ENCODE data around the gene CAMK1D. TPM values are rescaled to one million over a fixed set of nuclear protein-coding genes. Genes with fewer than 3 reads are reported as not detected.
A peak's percentile ranks its signal among the peaks of the same experiment; 100 is the strongest.

The CAMK1D gene
- total RNA-seq, 2 donors from 2014 or later: 4.5 to 7.8 TPM

DNA sequence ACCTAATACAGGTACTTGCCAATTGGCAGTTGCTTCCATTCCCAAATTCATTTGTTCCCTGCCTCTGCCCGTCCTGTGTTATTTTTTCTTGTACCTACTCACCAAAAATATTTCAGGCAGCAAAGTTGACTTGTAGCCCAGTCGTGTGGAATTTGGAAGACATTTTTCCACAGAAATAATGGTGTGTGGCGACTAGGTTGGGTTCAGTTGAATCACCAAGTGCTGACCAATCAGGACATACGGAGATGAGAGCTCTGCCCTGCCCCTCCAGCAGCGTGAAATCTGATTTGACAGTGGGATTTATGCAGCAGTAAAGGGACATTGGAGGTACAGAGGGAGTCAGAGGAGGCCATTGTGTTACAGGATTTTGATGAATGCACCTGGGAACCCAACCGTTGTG is 435.3 kb downstream of the CAMK1D start:
- Mint-ChIP-seq H3K27me3 (ENCODE audit: insufficient read depth) (no peaks in the 10 kb centered on the region), H3K27ac (no peak overlapping the region), H3K4me3 (no peak overlapping the region), H3K4me1 (no peaks in the 10 kb centered on the region), H3K36me3 (ENCODE audit: low read depth) (no peaks in the 10 kb centered on the region), H3K9me3 (no peaks in the 10 kb centered on the region)
- peak overlapping the region; percentile 60 for H3K27ac ChIP-seq (ENCODE audit: low read depth, low read length)
- no peak for TF ChIP-seq CTCF (conservative IDR thresholded peaks at IDR 0.05)
- H3K4me1 ChIP-seq (ENCODE audit: control insufficient read depth, insufficient read depth, low read length): no peaks in the 10 kb centered on the region
- no peak overlapping the region for H3K9ac ChIP-seq (ENCODE audit: extremely low read depth, low read length, poor library complexity, severe bottlenecking)
- no peaks in the 10 kb centered on the region for H3K27me3 ChIP-seq (ENCODE audit: control insufficient read depth, insufficient read depth, low read length, poor library complexity, severe bottlenecking)
- 87 to 92% methylated on average over 5 to 6 of the region's 6 CpGs for WGBS, 2 experiments (ENCODE audit: insufficient coverage in 1 of 2, insufficient read length in 1 of 2)
- no peaks in the 10 kb centered on the region for H3K36me3 ChIP-seq (ENCODE audit: control insufficient read depth, insufficient read depth, low read length)
- H3K4me3 ChIP-seq (ENCODE audit: low read length): no peak overlapping the region
- H3K9me3 ChIP-seq (ENCODE audit: control insufficient read depth, low read length): no peaks in the 10 kb centered on the region
- DNase-seq: no peak

DNA sequence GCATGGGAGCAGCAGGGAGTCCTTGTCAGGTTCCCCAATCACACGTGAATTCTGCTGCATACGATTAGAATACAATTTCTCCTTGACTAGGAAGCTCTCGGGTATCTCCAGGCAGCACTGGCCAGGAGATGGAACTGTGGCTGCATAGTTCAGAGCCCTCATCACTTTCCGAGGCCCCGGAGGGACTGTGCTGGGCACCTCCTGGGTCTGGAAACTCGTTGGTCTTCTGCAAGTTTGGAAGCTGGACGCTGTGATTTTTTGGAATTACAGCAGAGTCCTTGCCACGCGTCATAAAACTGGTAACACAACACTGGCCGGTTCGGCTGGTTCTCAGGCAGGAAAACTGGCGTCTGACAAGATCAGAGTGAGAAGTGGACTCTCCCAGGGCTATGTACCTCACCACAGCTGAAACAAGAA is 436.1 kb downstream of the CAMK1D start:
- Mint-ChIP-seq H3K36me3 (ENCODE audit: low read depth) (no peaks in the 10 kb centered on the region), H3K27me3 (ENCODE audit: insufficient read depth) (no peaks in the 10 kb centered on the region), H3K9me3 (no peaks in the 10 kb centered on the region), H3K27ac (no peak overlapping the region), H3K4me1 (no peaks in the 10 kb centered on the region), H3K4me3 (no peak overlapping the region)
- H3K36me3 ChIP-seq (ENCODE audit: control insufficient read depth, insufficient read depth, low read length): no peaks in the 10 kb centered on the region
- peak overlapping the region; percentile 60 for H3K27ac ChIP-seq (ENCODE audit: low read depth, low read length)
- no peaks in the 10 kb centered on the region for H3K9me3 ChIP-seq (ENCODE audit: control insufficient read depth, low read length)
- H3K27me3 ChIP-seq (ENCODE audit: control insufficient read depth, insufficient read depth, low read length, poor library complexity, severe bottlenecking): no peaks in the 10 kb centered on the region
- H3K4me3 ChIP-seq (ENCODE audit: low read length): no peak overlapping the region
- WGBS, 2 experiments (ENCODE audit: insufficient coverage in 1 of 2, insufficient read length in 1 of 2): 81 to 84% methylated on average over 11 to 12 of the region's 12 CpGs
- no peak overlapping the region for H3K9ac ChIP-seq (ENCODE audit: extremely low read depth, low read length, poor library complexity, severe bottlenecking)
- DNase-seq: no peak
- no peak for TF ChIP-seq CTCF (conservative IDR thresholded peaks at IDR 0.05)
- no peaks in the 10 kb centered on the region for H3K4me1 ChIP-seq (ENCODE audit: control insufficient read depth, insufficient read depth, low read length)

GRCh38 chr10:12787297-12787696 is 437.9 kb downstream of the CAMK1D start:
- Histone ChIP-seq H3K36me3 (ENCODE audit: control insufficient read depth, insufficient read depth, low read length) (no peaks in the 10 kb centered on the region), H3K9ac (ENCODE audit: extremely low read depth, low read length, poor library complexity, severe bottlenecking) (no peak overlapping the region), H3K4me3 (ENCODE audit: low read length) (no peak overlapping the region), H3K4me1 (ENCODE audit: control insufficient read depth, insufficient read depth, low read length) (no peaks in the 10 kb centered on the region), H3K27ac (ENCODE audit: low read depth, low read length) (no peak overlapping the region), H3K9me3 (ENCODE audit: control insufficient read depth, low read length) (no peaks in the 10 kb centered on the region), H3K27me3 (ENCODE audit: control insufficient read depth, insufficient read depth, low read length, poor library complexity, severe bottlenecking) (no peaks in the 10 kb centered on the region)
- no peak for DNase-seq
- 96% methylated on average over 9 to 12 of the region's 12 CpGs for WGBS, 2 experiments (ENCODE audit: insufficient coverage in 1 of 2, insufficient read length in 1 of 2)
- peaks cover 4% of the 10 kb centered on the region for H3K36me3 Mint-ChIP-seq (ENCODE audit: low read depth)
- TF ChIP-seq CTCF (conservative IDR thresholded peaks at IDR 0.05): no peak
- H3K4me1 Mint-ChIP-seq: no peaks in the 10 kb centered on the region
- H3K27ac Mint-ChIP-seq: no peak overlapping the region
- H3K4me3 Mint-ChIP-seq: no peak overlapping the region
- H3K9me3 Mint-ChIP-seq: no peaks in the 10 kb centered on the region
- H3K27me3 Mint-ChIP-seq (ENCODE audit: insufficient read depth): no peaks in the 10 kb centered on the region

Data from endodermal cell (in vitro differentiated cells).